GM12873 (cell line): ENCODE measurements around the gene HES2.

ENCODE experiments used
- CTCF ChIP-seq: IDR thresholded peaks from 2 replicates; pipeline ENCODE4 v1.5.1; 2012; ENCODE audit warnings: low read depth, mild to moderate bottlenecking, moderate library complexity, low read length, control low read depth; ENCODE audit not compliant: insufficient read depth; ENCODE audit errors: missing control alignments

The HES2 gene

GRCh38 chr1:6441586-6441985 is 21.9 kb upstream of the HES2 start:
- no peak for TF ChIP-seq CTCF

- peak; percentile 44 for TF ChIP-seq CTCF
Measured at GRCh38 chr1:6440198-6441126, 20.7 kb upstream of the HES2 start.

GRCh38 chr1:6438047-6438525 is 18.4 kb upstream of the HES2 start:
- peak; percentile 98 for TF ChIP-seq CTCF

GRCh38 chr1:6437012-6437700 is 17.4 kb upstream of the HES2 start:
- TF ChIP-seq CTCF: peak; percentile 11

- no peak for TF ChIP-seq CTCF
Measured at GRCh38 chr1:6435547-6435946, 15.8 kb upstream of the HES2 start.

- TF ChIP-seq CTCF: no peak
Measured at GRCh38 chr1:6435129-6435528, 15.4 kb upstream of the HES2 start.

GRCh38 chr1:6434186-6434585 is 14.5 kb upstream of the HES2 start:
- TF ChIP-seq CTCF: no peak
